HG02981 (cell line): ENCODE data around the gene DNAH5.

ENCODE experiments used
- ATAC-seq: cut with Tn5 transposase; IDR thresholded peaks from one replicate; pipeline ENCODE4 v1.9.1; 2021; ENCODE audit warnings: mild to moderate bottlenecking, moderate library complexity; ENCODE audit not compliant: unreplicated experiment

DNAH5 gene

DNA sequence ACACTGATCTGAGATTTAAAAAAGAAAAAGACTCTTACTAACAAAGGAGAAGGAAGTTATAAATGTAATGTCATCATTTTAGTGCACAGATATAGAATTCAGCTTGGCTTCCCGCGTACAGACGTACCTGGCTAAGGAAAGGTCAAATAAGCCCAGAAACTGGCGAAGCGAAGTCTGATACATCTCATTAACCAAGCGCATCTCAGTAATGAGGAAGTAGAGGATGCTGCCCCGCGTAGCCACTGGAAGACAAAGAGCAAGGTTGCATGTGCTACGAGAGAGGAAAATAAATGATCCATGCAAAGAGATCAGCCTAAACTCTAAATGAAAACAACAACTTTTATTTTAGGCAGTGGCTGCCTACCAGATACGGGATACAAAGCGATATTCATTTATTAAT, 208.8 kb downstream of the DNAH5 start:
- no peak for ATAC-seq

DNA sequence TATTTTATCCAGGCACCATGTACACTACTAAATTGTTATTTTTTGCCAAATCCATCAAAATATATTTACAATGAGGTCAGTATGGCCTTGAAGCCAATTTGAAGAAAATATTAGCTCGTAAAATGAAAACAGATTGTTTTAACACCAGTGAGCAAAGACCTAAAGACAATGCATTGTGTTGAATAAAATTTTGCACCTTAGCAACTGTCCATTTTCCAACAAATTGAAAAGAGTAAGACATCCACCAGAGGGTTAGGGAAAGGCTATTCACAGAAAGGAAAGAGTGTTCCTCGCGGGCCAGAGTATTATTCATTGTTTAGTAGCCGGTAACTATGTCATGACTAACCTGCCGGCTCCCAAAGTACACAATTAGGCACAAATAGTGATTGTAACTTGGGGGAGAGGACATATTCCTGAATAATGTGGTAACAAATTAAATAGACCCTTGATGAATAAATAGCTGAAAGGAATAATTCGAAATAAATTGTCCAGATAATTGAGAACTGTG, 213.3 kb downstream of the DNAH5 start:
- ATAC-seq, result no peak

DNA sequence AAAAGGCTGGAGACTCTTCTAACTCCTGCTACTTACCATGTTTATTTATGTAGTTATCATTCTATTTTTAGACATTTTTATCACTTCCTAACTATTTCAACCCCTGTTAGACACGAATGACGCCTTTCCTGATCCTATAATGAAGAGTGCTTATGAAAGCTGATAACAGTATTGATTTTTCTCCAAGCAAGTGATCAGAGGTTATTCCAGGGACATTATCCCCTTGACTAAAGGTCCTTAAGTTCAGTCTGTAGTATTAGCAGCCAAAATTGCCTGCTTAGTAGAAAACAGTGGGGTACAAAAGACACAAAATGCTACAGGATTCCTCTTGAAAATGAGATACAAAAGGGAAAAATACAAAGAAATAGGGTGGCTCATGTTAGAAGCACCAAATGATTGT, 235.6 kb downstream of the DNAH5 start:
- no peak for ATAC-seq

DNA sequence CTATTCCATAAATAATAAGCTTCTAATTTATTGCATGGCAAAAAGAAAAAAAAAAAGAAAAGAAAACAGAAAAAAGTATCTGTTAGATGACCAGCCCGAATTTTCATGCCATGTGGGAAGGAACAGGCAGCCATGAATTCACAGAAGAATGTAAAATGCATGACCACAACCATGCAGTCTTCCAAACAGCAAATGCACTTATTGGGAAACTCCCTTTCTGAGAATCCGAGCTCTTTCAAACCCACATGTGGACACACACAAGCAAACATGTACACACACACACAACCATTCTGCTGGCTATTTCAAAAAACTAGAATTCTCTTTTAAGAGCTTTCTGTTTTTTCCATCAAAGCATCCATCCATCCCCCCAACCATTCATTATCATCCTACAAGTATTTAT, 236.1 kb downstream of the DNAH5 start:
- no peak for ATAC-seq

DNA sequence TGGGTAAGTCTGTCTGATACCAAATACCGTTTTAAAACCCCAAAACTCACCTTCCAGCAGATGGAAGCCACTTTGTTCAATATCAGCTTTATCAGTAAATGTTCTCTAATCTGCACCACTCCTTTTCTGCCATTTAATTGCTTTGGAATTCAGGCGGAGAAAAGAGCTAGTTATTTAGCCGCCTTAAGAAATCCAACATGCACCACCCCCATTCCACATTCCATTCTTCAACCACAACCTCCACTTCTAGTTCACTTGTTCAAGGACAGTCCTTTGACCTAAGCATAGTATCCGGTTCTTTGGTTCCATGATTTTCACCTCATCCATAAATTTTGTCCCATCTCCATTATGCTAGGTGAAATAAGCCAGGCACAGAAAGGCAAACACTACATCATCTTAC, 240.1 kb downstream of the DNAH5 start:
- ATAC-seq, result no peak

DNA sequence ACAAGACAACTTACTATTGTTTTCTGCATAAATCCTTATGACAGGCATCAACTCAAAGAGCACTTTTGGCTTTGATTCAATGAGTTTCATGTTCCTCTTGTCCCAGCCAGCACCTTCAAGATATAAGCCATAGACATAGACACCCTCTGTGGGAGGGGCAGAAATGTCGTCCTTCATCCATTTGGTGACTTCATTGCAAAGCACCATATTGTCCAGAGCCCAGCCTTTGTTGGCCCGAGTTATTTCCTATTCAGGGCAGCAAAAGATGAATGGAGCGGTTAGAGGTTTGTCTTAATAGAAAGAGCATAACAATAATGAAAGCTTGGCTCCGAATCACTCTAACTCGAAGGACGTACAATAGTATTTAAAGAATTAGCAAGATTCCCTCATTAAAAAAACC, 243.9 kb downstream of the DNAH5 start:
- no peak for ATAC-seq

DNA sequence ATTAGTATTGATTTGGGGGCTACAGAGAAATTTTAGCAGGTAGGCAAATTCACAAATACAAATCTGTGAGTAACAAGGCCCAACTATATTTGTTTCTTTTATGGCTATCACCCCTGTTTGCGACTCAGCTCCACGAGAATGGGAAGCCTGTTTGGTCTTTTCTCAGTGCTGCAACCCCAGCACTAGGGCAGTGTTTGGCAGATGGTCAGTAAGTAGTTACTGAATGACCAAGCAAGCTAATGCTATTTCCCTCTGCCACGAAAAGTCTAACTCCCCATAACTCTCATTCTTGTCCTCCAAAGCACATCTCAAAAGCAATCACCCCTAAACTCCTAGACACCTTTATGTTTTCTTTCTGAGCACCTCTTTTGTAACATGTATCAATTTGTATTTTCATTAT, 245.6 kb downstream of the DNAH5 start:
- no peak for ATAC-seq

DNA sequence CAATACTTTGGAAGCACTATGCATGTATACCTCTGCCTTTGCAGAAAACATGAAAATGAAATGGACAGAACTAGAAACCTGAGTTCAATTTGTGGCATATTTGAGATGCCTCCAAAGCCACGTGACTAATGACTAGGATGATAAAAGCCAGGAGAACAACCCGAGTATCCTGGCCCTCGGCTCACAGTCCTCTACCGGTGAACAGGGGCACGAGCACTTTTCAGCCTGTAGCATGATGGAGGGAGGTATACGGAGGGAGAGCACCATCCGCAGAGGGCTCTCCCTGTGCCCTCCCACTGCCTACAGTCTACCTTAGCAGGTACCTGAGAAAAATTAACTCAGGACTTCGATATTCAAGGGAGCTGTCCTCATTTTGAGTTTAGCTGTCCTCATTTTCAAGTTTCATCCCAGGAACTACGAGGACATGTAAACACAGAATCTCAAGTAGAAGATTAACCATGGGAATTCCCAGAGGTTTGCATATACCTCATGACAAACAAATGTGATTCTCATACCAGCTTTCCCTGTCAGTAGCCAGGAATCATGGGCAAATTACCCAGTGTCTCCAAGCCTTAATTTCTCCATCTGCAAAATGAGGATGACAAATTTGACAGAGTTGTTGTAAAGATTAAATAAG, 249.3 kb downstream of the DNAH5 start:
- no peak for ATAC-seq

DNA sequence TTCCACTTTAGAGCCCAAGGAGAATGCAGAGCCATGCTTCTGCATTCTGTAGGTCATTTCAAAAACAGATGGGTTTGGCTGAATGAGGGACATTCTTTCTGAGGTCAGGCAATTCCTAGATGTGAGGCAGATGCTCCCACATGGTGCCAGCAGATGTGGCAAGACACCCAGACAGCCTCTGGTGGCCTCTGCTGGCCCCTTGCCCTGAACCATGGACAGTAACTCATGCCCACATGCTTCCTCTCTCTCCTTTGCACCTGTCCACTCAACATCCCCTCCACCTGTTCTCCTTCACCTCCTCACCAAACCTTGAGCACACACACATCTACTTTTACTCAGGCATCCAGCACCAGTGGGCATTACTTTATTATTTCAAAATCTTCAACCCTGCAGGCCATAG, 252.3 kb downstream of the DNAH5 start:
- ATAC-seq, result no peak

DNA sequence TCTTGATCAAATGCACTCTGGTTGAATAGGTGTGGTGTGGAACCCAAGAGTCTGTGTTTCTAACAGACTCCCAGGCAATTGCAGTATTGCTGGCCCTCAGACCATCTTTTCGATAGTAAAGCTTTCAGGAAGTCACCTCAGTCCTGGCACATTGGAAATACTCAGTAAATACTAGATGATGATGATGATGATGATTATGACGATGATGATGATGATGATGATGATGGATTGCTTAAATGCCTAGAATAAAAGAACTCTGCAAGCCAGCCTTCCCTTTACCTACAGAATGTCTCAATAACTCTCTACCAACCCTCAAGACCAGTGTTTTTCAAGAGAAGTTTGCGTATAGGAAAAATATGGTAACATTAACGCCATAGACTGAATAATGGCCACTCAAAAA, 268.0 kb downstream of the DNAH5 start:
- no peak for ATAC-seq

DNA sequence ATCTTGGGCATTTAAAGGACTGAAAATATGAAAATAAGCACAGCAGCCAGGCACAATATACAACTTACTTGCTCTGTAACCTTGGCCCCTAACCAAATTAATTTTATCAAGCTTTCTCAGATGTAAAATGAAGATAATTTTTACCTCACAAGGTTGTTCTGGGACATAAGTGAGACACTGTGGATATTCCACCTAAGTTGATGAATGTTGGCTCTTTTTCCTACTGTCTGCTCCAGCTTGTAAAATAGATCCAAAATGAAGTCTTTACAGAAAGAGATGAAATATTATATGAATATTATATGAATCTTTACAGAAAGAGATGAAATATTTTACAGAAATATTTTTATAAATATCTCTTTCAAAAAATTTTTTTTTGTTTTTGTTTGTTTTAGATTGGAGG, 270.1 kb downstream of the DNAH5 start:
- ATAC-seq, result no peak

DNA sequence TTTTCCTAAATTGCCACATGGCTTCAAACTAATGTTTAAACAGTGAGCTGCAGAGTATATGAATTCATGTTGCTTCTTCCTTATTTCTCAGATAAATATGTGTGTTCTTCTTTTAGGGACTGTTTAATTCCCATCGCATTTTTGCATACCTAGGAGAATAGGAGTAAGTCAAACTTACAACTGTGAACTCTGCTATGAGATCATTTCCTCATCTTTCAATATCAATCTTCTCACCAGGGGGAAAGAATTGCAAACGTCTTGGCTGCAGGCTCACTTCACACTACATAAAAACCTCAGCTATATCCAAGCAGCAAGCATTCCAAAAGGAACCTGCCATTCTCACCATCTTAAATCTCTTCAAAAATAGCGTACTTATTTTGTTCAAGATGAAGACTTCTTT, 271.0 kb downstream of the DNAH5 start:
- no peak for ATAC-seq

DNA sequence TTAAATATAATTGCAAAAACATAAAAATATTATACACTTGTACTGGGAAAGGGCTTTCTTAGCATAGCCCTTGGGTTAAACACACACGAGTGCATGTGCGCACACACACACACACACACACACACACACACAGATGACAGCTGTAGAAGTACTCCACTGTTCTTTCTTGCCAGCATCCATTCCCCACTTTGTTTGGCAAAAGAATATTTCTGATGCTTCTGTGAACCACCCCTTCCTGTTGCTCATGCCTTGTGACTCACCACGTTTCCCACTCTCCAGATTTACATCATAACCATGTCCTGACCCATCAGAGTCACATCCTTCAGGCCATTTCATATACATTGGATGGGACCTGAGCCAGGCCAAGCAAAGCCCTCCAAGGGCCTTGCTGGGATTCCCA, 280.1 kb downstream of the DNAH5 start:
- ATAC-seq, result no peak

DNA sequence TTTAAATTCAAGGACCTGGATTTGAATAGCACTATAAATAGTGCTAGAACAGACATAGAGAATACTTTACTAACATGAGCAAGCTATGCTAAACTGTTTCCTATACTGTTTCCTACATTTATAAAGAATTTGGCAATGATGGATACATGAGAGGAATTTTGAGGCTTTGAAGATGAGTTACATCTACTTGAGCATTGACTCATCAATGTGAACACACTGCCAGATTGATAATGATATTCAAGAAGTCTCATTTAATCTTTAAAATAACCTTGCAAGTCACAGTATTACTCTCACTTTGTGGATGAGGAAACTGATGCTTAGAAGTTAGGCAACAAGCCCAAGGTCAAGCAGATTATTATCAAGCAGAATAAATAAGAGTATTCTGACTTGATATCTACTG, 281.9 kb downstream of the DNAH5 start:
- no peak for ATAC-seq

DNA sequence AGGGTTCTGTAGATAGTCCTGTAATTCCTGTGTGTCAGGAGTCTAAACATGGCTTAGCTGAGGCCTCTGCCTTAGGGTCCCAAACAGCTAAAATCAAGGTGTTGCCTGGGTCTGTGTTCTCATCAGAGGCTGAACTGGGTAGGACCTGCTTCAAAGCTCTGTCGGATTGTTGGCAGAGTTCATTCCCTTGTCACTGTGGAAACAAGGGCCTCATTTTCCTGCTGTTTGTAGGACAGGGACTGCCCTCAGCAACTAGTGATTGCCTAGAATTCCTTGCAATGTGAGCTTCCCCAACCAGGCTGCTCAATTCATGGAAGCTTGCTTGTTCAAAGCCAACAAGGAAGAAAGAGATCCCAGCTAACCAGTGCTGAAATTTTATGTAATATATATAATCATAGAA, 283.2 kb downstream of the DNAH5 start:
- ATAC-seq, result no peak

DNA sequence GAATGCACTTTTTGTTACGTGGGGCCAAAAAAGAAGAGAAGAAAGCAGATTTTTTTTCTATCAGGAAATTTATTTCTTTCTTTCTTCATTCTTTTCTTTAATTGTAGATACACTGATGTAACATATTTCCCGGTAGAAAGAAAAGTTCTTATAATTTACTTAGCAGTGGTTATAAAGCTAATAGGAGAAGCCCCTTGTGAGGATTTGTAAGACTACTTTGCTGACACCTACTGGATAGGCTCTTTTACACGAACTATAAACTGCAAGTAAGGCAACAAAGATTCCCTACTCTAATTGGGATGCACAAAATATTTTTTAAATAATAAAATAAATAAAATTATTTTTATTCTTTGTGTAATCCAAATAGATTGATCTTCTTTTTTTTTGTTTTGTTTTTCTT, 284.4 kb downstream of the DNAH5 start:
- no peak for ATAC-seq

DNA sequence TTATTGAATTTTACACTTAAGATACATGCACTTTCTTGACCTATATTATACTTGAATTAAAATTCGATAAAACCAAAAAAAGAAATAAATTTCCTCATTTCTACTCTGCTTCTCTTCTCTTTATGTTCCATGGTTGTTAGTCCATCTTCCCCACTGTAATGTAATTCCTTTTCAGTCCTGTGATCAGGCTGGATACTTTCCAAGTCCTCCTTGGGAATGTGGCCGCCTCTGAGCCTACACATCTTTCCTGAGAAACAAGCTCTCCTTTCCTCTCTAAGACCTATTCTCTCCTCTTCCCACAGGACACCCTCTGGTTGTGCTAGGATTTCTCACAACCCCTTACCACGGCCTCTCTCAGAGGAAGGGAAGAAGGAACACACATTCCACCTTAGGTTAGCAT, 285.1 kb downstream of the DNAH5 start:
- no peak for ATAC-seq

DNA sequence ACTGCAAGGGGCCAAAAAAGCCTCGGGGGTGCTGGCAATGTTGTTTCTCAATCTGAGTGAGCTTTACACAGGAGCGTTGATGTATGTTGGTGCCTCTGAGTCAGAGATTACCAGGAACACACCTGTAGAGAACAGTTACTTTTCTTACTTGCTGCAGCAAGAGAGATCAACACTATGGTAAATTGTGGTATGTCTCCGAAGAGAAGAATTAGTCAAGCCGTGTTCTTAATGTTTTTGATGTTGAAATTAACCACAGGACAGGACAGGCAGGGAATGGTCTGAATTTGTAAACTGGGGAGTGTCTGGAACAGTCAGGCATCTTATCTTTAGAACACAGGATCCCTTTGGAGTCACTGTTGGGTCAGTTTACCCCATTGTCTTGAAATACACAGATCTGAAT, 285.7 kb downstream of the DNAH5 start:
- no peak for ATAC-seq

DNA sequence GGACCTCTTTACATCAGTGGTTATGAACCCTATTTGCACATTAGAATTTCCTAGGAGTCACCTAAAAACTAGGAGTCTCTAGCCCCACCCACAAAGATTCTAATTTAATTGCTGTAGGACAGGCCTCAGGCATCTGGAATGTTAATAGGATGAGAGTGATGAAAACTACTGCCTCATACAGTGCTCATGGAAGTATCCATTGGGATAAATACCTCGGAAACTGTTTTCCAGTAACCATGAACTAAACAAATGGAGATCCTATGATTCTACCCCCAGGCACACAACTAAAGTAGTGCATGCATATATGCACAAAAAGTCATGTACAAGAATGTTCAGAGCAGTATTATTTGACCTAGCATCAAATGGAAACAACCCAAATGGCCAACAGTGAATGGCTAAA, 286.3 kb downstream of the DNAH5 start:
- ATAC-seq, result no peak

DNA sequence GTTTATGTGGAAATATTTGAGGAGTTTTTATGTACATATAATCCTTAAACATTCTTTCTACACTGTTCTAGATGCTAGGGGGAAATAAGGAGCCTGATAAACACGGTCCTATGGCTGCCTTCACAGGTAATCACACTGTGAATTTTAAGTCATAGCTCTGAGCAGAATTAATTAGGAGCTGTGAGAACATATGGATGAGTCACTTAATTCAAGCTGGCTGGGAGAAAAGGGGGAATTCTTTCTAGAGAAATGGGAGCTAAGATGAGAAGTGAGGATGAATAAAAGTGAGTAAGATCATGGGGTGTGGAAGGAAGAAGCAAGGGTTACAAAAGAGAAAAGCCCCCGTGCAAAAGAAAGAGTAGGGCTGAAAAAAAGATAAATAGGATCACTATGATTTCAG, 290.8 kb downstream of the DNAH5 start:
- ATAC-seq, result no peak

DNA sequence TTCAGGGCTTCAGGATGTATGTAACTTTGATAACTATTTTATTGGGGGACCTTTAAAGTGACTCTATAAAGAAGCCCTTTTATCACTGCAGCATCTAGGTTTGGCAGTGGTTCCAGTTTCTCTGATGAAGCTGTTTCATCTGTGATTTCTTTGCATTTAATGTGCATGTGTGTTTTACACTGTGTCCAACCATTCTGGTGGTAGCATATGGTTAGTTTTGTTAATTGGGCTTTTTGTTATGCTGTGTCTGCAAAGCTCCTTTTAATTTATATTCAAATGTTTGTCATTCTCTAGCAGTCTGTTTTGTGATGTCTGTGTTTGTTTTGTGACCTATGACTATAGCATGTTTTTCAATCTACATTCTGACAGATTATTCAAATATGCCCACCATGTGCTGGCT, 294.8 kb downstream of the DNAH5 start:
- ATAC-seq, result no peak

DNA sequence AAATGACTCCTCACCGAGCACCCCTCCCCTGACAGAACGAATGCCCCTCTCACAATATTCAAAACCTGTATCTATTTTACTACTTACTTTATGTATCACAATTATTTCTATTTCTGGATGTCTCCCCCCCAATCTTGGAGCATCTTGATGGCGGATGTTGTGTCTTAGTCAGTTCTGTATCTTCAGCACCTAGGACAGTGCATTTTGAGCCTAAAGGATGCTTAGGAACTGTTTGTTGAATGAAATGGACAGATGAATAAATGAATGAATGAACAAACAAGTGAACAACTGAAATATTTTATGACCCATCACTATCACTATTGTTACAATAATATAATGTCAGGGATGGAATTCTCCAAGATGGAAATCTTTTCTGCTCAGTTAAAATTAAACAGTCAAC, 295.7 kb downstream of the DNAH5 start:
- no peak for ATAC-seq

DNA sequence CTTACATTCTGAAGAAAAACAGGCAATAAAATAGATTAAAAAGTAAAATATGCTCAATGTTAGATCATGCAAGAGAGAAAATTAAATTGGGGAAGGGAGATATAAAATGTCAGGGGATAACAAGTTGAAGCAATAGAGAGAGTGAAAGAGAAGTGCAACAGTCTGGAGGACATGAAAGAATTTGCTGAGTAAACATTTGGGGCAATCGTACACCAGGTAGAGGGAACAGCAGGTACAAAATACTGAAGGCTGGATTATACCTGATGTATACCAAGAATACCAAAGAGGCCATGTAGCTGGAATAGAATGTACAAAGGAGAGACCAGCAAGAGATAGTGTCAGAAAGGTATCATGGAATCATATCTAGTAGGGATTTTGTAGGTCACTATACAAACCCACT, 300.8 kb downstream of the DNAH5 start:
- ATAC-seq, result no peak
